GM23338 (cell line): Measurements from ENCODE around the gene TXNL4A. TPM values are rescaled to one million over a fixed set of nuclear protein-coding genes. Genes with fewer than 3 reads are reported as not detected.

ENCODE experiments used
- ATAC-seq: fragments of 200-7000 bp; cut with Tn5 transposase; 3 replicates; pipeline ENCODE4 v1.9.1; 2020
- DNase-seq: peaks from one replicate; pipeline ENCODE4 v3.0.0-alpha.2; 2015; ENCODE audit warnings: low spot score
- H2AFZ ChIP-seq: fragments of 200-600 bp; sonication (generic); 2 replicates; pipeline ENCODE4 v1.8.0; 2016; ENCODE audit warnings: antibody characterized with exemption, mild to moderate bottlenecking, moderate library complexity
- H3F3A ChIP-seq: fragments of 200-600 bp; sonication (generic); replicated peaks from 2 replicates; pipeline ENCODE4 v1.8.0; 2017; ENCODE audit warnings: antibody characterized with exemption, mixed run types, low read depth
- H3K27ac ChIP-seq: fragments of 200-600 bp; sonication (generic); 2 replicates; pipeline ENCODE4 v1.6.1; 2016; ENCODE audit warnings: low read depth
- H3K27me3 ChIP-seq: fragments of 200-600 bp; sonication (generic); 2 replicates; pipeline ENCODE4 v1.8.0; 2016; ENCODE audit warnings: mild to moderate bottlenecking, mixed run types, moderate library complexity; ENCODE audit not compliant: insufficient read depth
- H3K36me3 ChIP-seq: fragments of 200-600 bp; sonication (generic); 2 replicates; pipeline ENCODE4 v1.8.0; 2016; ENCODE audit warnings: mild to moderate bottlenecking; ENCODE audit not compliant: insufficient read depth
- H3K4me1 ChIP-seq: fragments of 200-600 bp; sonication (generic); 2 replicates; pipeline ENCODE4 v1.8.0; 2016; ENCODE audit warnings: mild to moderate bottlenecking, moderate library complexity; ENCODE audit not compliant: insufficient read depth
- H3K4me2 ChIP-seq: fragments of 200-600 bp; sonication (generic); 2 replicates; pipeline ENCODE4 v1.7.1; 2017; ENCODE audit warnings: mixed run types
- H3K4me3 ChIP-seq: fragments of 200-600 bp; sonication (generic); 2 replicates; pipeline ENCODE4 v1.6.1; 2016; ENCODE audit warnings: mixed run types
- H3K79me2 ChIP-seq: fragments of 200-600 bp; sonication (generic); replicated peaks from 2 replicates; pipeline ENCODE4 v1.8.0; 2017; ENCODE audit warnings: mild to moderate bottlenecking; ENCODE audit not compliant: insufficient read depth
- H3K9me2 ChIP-seq: fragments of 200-600 bp; sonication (generic); 2 replicates; pipeline ENCODE4 v1.8.0; 2017; ENCODE audit not compliant: insufficient read depth
- H4K20me1 ChIP-seq: fragments of 200-600 bp; sonication (generic); replicated peaks from 2 replicates; pipeline ENCODE4 v1.8.0; 2017; ENCODE audit warnings: mild to moderate bottlenecking; ENCODE audit not compliant: insufficient read depth
- H3K27ac Mint-ChIP-seq: 2 replicates; pipeline ENCODE4 v1.8.0; 2020; ENCODE audit warnings: inconsistent platforms, mild to moderate bottlenecking, moderate library complexity, mixed read lengths
- H3K27me3 Mint-ChIP-seq: 3 replicates; pipeline ENCODE4 v1.8.0; 2022; ENCODE audit warnings: low read depth, mild to moderate bottlenecking, moderate library complexity, mixed read lengths, inconsistent platforms; ENCODE audit not compliant: insufficient read depth, poor library complexity
- H3K36me3 Mint-ChIP-seq: 3 replicates; pipeline ENCODE4 v1.8.0; 2021; ENCODE audit warnings: low read depth, mild to moderate bottlenecking, inconsistent platforms, moderate library complexity, mixed read lengths
- H3K4me1 Mint-ChIP-seq: 3 replicates; pipeline ENCODE4 v1.8.0; 2020; ENCODE audit warnings: mild to moderate bottlenecking, inconsistent platforms, mixed read lengths
- H3K4me3 Mint-ChIP-seq: 3 replicates; pipeline ENCODE4 v1.8.0; 2021; ENCODE audit warnings: moderate library complexity, mild to moderate bottlenecking, inconsistent platforms, mixed read lengths
- H3K9me3 Mint-ChIP-seq: 3 replicates; pipeline ENCODE4 v1.8.0; 2020; ENCODE audit warnings: moderate library complexity, mild to moderate bottlenecking, inconsistent platforms, mixed read lengths
- CREB1 ChIP-seq: fragments of 250-450 bp; sonication (Bioruptor Pico); IDR thresholded peaks from 2 replicates; pipeline ENCODE4 v1.5.0; 2020; ENCODE audit warnings: low read depth, mild to moderate bottlenecking, moderate library complexity
- CTCF ChIP-seq, 2 experiments: fragments of 200-600 bp in 1 of 2; sonication (generic) in 1 of 2; conservative IDR thresholded peaks; 2 replicates each; pipeline versions ENCODE4 v1.5.1 to v1.6.1; 2016 to 2017; ENCODE audit warnings: antibody characterized with exemption in 2 of 2, low read depth in 2 of 2, mild to moderate bottlenecking in 2 of 2, moderate library complexity in 1 of 2
- ETS1 ChIP-seq: IDR thresholded peaks from 2 replicates; pipeline ENCODE4 v1.6.1; 2016; ENCODE audit warnings: antibody characterized with exemption
- EZH2 ChIP-seq: fragments of 200-600 bp; sonication (generic); IDR thresholded peaks from one replicate; pipeline ENCODE4 v1.8.0; 2017; ENCODE audit warnings: antibody characterized with exemption, mild to moderate bottlenecking, low read depth; ENCODE audit not compliant: unreplicated experiment
- EZH2phosphoT487 ChIP-seq: fragments of 200-600 bp; sonication (generic); IDR thresholded peaks from one replicate; pipeline ENCODE4 v1.8.1; 2018; ENCODE audit warnings: antibody characterized with exemption; ENCODE audit not compliant: unreplicated experiment
- NANOG ChIP-seq: IDR thresholded peaks from 2 replicates; pipeline ENCODE4 v1.6.1; 2016; ENCODE audit warnings: antibody characterized with exemption, borderline replicate concordance
- POLR2AphosphoS5 ChIP-seq: IDR thresholded peaks from 2 replicates; pipeline ENCODE4 v1.6.1; 2016; ENCODE audit warnings: antibody characterized with exemption, low read depth
- STAT1 ChIP-seq: IDR thresholded peaks from one replicate; pipeline ENCODE4 v1.6.1; 2016; ENCODE audit warnings: antibody characterized with exemption; ENCODE audit not compliant: unreplicated experiment
- ZNF114 ChIP-seq: fragments of 250-450 bp; sonication (Bioruptor Pico); IDR thresholded peaks from 2 replicates; pipeline ENCODE4 v1.5.0; 2020; ENCODE audit warnings: mild to moderate bottlenecking, moderate library complexity
- ZNF331 ChIP-seq: fragments of 250-450 bp; sonication (Bioruptor Pico); IDR thresholded peaks from 2 replicates; pipeline ENCODE4 v1.5.0; 2020; ENCODE audit warnings: low read depth, mild to moderate bottlenecking, moderate library complexity
- ZNF462 ChIP-seq: fragments of 250-450 bp; sonication (Bioruptor Pico); IDR thresholded peaks from 2 replicates; pipeline ENCODE4 v1.5.0; 2020; ENCODE audit warnings: mild to moderate bottlenecking, moderate library complexity
- polyA plus RNA-seq: library from polyadenylated mRNA; unstranded; fragments of >200 nt; fragmentation: Nextera tagmentation; extraction: Ambion mirVana; gene quantifications from 2 replicates; pipeline ENCODE4 v1.2.1, GENCODE V29; 2016
- total RNA-seq: library from RNA; depleted of rRNA; stranded (reverse); fragments of >200 nt; shearing (Covaris generic); gene quantifications from 2 replicates; pipeline ENCODE4 v1.2.3, GENCODE V29; 2014

The TXNL4A gene
- total and polyA plus RNA-seq, 2 experiments from 2014 or later = 51.0 to 271 TPM

- TF ChIP-seq CTCF (conservative IDR thresholded peaks at IDR 0.05; ENCODE audit: low read depth in 2 of 2) (no peak), ETS1 (no peak), EZH2 (no peak), ZNF114 (CRISPR knock-in tag) (no peak), NANOG (no peak), CREB1 (CRISPR knock-in tag) (no peak)
These were observed 44.1 kb downstream of the TXNL4A start (continued) for GRCh38 chr18:79944126-79944731.

GRCh38 chr18:79943608-79944125 is 44.7 kb downstream of the TXNL4A start:
- no peak overlapping the region for H3K27ac ChIP-seq
- ATAC-seq = no peak; the same call in 1 of the 3 replicates
- no peaks in the 10 kb centered on the region for H3K79me2 ChIP-seq
- TF ChIP-seq ZNF331 (CRISPR knock-in tag) (no peak), ZNF462 (CRISPR knock-in tag) (no peak), EZH2phosphoT487 (no peak), ZNF114 (CRISPR knock-in tag) (no peak), EZH2 (no peak), ETS1 (no peak), CREB1 (CRISPR knock-in tag) (no peak), POLR2AphosphoS5 (no peak), STAT1 (no peak), CTCF (conservative IDR thresholded peaks at IDR 0.05; ENCODE audit: low read depth in 2 of 2) (no peak)

More at GRCh38 chr18:79943608-79944125, 44.7 kb downstream of the TXNL4A start:
- no peaks in the 10 kb centered on the region for H3K9me2 ChIP-seq
- no peaks in the 10 kb centered on the region for H3K9me3 Mint-ChIP-seq
- H3K4me1 ChIP-seq = no peaks in the 10 kb centered on the region
- H3K27me3 ChIP-seq = no peaks in the 10 kb centered on the region
- no peak overlapping the region for H2AFZ ChIP-seq
- peaks cover 17% of the 10 kb centered on the region for H3K4me1 Mint-ChIP-seq
- H3K4me3 Mint-ChIP-seq = no peak overlapping the region
- no peaks in the 10 kb centered on the region for H3F3A ChIP-seq
- H3K36me3 Mint-ChIP-seq = no peaks in the 10 kb centered on the region; the same call in 1 of the 3 replicates
- no peak overlapping the region for H3K4me2 ChIP-seq
- peaks cover 3% of the 10 kb centered on the region; the same call in 1 of the 2 replicates for H4K20me1 ChIP-seq
- peaks cover 8% of the 10 kb centered on the region for H3K27me3 Mint-ChIP-seq
- H3K36me3 ChIP-seq = no peaks in the 10 kb centered on the region
- no peak for DNase-seq
- H3K27ac Mint-ChIP-seq = no peak overlapping the region
- H3K4me3 ChIP-seq = no peak overlapping the region
